ENCODE measurements around the gene ARHGEF12.
A peak's percentile ranks its signal among the peaks of the same experiment; 100 is the strongest.

ARHGEF12 gene

DNA sequence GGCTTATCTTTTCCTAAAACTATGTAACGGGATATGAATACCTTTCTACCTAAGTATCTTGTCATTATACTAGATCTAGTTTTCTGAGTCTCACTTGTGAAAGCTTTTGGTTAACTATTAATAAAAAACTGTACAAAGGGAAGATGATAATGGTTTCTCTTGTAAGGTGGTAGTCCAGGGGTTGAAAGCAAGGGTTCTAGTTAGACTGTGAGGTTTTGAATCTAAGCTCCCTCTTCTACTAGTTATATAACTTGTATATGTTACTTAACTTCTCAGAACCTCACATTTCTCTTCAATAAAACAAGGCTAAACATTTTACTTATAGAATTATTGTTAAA, 54.3 kb downstream of the ARHGEF12 start:
- no peak for FAIRE-seq

DNA sequence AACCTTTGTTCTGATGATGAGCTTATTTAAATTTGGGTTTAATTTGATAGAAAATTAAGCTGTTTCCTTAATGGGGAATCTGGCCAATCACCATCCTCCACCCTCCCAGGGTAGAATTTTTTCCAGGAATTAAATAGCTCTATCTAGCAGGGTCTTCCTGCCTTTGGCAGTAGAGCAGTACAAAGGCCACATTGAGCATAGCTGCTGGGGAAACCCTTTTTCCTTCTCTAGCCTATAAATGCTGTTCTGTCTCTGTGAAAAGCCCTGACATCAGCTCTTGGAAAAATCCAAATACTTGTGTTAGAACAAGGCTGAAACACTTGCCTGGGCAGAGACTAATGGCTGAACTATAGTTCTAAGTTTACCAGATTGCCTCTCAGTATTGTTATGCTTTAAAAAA, 55.1 kb downstream of the ARHGEF12 start:
- FAIRE-seq, result peak; percentile 81

DNA sequence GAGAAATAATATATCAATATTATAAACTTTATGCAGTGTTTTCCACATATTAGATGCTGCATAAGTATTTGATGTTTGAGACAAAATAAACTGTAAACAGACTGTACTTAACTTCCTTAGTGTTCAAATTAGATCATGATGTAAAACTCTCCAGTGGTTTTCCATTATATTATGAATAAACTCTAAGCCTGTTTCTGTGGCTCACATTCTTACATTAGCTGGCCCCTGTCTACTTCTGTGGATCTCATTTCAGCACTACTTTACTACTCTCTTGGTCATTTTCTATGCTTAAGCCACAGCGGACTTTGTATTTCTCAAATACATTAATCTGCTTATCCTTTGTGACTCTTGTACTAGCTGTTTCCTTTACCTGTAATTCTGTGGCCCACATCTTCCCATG, 55.6 kb downstream of the ARHGEF12 start:
- no peak for FAIRE-seq

DNA sequence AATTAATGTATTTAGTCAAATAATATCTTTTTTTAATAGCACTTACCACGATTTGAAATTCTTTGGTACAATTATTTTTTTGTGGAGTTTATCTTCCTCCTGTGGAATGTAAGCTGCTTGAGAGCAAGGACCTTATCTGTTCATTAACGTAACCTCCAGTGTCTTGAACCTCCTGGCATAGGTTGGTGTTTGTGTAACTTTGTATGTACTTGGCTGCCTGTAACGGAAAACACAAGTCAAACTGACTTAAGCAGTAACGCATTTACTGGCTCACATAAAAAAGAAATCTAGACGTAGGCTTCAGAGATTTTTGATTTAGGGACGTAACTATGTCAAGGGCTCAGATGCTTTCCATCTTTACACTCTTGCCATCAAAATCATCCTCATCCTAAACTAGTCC, 56.1 kb downstream of the ARHGEF12 start:
- FAIRE-seq, result peak; percentile 38

DNA sequence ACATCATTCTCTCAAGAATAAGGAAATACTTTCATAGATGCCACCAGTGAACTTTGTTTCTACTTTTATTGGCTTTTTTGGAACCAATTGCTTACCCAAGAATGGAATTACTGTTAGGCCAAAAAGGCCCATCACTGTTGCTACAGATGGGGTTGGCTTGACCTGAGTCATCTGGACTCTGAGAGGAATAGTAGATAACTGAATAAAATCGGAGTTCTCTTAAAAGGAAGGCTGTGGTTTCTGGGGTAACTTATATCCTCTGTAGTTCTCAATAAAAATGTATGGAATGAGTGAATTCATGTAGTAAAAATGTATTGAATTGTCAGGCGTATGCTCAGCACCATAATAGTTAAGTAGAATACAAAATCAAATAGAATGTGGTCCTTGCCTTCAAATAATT, 56.6 kb downstream of the ARHGEF12 start:
- FAIRE-seq, result no peak

DNA sequence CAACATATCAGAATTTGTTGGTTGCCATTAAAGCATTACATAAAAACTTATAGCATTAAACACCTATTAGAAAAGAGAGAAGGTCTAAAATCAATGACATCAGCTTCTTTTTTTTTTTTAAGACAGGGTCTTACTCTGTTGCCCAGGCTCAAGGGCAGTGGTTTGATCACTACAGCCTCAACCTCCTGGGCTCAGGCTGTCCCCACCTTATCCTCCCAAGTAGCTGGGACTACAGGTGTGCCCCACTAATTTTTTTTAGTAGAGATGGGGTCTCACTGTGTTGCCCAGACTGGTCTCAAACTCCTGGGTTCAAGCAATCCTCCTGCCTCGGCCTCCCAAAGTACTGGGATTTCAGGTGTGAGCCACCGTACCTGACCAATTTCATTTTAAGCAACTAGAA, 57.9 kb downstream of the ARHGEF12 start:
- no peak for FAIRE-seq

DNA sequence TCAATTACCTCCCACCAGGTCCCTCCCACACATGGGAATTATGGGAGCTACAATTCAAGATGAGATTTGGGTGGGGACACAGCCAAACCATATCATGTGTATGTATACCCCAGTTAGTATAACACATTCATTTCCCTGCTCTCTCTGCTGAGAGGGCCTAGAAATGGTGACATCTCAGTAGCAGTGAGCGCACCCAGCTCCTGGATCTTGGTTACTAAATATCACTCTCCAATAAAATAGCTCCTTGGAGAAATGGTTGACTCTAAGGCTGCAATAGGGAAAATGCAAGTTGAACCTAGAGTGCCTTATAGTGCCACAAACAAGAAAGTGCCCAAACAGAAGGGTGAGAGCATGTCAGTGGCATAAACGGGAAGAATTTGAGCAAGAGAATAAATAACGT, 59.6 kb downstream of the ARHGEF12 start:
- no peak for FAIRE-seq

DNA sequence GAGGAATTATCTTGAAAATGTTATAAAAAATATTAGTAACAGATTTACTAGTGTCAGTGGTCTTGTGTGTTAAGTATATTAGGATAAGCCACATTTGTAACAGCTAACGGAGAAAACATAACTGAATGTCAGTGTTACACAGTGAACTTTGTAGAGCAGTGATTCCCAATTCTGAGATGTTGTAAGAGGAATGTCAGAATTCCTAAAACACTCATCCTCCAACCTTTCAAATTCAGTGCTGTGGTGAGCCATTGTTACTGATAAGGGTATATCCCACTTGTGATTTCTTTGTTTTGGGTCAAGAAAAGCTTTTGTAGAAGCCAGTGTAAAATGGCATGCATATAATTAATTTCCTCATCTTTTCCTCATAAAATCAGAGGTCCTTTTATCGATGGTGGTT, 61.9 kb downstream of the ARHGEF12 start:
- no peak for FAIRE-seq

DNA sequence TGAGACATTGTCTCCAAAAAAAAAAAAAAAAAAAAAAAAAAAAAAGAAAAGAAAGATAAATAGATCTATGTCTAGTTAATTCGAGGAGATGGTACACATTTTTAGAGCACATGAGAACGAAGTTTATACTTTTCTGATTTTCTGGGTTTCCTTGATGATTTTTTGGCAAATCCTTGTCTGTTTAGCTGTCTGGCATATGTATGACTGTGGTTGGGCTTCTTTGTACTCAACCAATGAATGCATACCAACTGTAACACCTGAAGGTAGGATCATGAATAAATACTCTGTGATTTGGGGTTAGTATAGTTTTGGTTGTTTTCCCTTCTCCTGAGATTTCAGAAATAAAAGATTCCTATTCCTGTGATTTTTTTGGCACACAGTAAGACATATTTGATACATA, 63.1 kb downstream of the ARHGEF12 start:
- FAIRE-seq, result no peak

DNA sequence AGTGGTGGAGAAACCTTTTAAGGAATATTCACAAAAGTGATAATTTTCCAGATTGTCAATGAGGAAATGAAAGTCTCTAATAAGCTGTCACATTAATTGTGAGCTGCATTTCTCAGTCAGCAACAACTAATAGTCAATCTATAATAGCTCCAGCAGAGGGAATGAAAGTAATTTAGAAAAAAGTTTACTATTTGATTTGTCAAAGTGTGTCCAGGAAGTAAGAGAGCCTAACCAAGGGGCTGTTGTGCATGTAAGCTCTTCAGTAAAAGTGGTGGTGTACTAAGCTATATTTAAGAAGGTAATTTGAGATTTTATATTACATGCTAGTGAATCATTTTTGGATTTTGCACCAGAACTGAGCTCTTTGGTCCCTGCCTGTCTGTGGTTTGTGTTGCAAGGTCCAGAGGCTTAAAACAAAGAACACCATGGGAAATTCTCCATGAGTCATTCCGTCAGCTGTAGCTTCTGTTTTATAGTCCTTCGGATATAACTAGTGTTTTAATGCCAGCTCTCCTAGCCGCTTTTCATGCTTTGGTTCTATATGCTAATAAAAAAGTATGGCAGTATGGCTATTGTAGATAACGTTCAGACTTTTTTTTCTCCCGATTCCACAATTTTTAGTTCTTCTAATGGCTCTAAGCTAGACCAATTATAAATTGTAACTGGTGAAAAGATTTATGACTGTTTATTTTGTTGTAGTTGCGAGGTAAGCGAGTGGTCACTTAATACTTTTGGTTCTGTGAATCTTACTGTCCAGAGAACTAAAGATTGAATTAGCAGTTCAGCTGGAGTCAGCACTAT, 64.6 kb downstream of the ARHGEF12 start:
- FAIRE-seq, result peak; percentile 74

DNA sequence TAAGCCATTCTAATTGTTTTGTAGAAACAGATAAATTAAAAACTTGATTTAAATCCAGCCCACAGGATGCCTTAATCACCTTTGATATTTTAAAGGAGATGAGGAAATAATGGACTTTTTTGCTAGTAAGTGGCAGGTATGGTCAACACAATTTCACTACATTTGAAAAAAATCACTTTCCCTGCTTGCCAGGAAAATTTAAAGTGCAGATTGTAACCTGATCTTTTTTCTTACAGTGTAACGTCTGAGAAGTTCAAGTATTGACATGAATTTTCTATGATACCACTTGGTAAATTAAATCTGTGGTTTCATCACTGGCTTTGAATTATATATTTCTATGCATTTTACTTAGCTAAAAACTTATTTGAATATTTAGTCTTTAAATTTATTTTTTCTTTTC, 65.3 kb downstream of the ARHGEF12 start:
- peak; percentile 30 for FAIRE-seq

DNA sequence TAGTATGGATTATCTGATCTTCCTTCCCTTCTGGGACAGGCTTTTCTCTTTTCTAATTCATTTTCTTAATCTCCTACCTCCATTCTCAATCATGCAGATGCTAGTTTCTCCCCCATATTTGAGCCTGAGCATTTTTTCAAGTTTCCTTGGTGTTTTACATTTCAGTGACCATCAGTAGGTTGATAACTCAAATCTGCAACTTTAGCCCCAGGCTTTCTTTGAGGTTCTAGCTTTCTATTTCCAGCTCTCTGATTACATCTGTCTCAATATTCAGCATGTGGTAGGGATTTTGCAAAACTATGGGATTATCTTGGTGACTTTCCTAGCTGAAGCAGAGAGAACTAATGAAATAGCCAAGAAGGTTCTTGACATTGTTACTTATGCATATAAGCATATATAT, 67.8 kb downstream of the ARHGEF12 start:
- no peak for FAIRE-seq

DNA sequence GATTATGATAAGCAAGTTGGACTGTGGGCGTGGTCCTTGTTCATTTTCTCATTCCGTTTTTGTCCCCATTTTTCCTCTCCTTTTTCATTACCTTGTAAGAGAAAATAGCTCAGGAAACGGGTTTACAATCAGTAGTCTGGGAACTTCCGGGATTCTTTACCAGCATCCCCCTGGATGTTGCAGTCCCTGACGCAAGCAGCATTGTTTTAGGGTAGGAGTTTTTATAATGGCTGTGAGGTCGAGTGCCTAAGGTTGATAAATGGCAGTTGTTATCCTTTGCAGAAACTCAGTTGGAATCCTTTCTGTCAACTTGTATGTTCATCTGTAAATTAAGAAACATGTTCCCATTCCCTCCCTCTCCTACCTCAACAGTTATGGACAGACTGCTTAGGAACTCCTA, 68.3 kb downstream of the ARHGEF12 start:
- FAIRE-seq, result no peak

DNA sequence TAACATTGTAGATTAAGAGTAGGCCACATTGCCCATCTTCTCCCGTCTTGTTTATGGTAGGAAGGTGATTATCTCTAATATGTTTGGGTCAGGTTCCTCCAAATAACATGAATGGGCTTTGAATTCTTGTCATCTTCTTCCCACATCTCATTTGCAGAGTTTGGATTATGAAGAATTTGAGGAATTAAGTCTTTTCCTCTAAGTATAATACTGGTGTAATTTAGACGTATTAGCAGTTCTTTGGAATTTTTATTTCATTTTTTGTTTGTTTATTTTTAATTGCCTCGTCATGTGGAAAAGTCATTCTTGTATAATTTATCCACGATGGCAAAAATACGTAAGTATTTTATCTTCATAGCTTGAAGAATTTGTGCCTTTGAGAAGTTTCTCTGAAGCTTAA, 73.4 kb downstream of the ARHGEF12 start:
- FAIRE-seq, result no peak

DNA sequence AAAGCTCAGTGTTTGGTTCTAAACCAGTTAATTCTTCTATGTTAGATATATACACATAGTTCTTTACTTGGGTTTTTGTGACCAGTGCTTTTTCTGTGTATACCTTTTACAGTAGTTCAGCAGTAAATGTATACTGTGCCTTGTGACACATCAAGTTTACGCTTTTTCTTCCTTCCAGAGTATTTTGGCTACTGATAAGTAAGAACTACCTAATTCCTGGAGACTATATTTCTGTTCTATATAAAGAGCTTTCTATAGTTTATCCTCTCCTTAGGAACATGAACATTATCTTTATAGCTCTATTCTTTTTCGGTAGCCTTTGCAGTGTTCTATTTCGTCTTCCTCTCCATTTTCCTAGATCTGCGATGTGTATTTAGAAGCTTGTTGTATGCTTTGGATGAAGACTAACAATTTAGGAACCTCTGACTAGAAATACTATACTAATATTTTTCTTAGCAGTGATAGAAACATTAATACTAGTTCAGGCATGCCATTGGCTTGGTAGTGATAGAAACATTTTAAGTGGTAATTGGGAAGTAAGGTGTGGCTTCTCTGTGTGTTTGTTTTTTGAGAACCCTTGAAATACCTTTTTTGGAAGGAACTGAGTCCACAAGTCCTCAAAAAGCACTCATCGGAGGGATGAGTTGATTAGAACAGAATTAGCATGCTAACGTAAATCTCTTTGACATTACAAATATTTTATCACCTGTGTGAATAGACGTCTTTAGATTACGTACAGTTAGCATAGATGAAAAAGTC, 74.6 kb downstream of the ARHGEF12 start:
- FAIRE-seq, result peak; percentile 33

DNA sequence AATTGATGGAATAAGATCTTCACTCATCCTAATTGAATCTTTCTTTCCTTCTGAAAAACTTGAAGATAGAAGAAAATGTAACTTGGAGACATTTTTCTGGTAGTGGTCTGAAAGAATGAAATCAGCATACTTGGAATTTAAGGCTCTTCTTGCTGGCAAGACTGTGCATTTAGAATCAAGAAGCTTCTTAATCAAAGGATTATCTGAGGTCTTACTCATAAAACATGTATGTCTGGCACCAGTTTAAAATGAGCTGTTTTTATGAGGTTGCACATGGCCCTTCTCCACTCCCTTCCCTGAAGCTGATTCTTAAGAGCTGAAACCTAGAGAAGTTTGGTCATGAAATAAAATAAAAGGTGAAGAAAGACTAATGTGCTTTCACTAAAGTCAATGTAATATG, 77.3 kb downstream of the ARHGEF12 start:
- no peak for FAIRE-seq

DNA sequence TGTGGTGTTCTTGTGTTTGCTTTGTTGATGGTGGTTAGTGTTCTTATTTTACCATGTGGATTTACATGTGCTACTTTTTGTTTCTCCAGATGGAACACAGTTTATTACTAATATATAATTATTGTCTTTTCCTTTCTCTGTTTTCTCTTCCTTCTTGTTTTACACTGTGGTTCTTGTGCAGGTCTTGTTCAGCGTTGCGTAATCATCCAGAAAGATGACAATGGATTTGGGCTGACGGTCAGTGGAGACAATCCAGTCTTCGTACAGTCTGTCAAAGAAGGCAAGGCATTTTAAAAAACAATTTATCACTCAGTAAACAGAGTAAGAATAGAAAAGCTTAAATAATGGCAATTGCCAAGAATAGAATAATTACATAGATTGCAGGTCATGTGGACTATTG, 84.4 kb downstream of the ARHGEF12 start:
- FAIRE-seq, result peak; percentile 9

DNA sequence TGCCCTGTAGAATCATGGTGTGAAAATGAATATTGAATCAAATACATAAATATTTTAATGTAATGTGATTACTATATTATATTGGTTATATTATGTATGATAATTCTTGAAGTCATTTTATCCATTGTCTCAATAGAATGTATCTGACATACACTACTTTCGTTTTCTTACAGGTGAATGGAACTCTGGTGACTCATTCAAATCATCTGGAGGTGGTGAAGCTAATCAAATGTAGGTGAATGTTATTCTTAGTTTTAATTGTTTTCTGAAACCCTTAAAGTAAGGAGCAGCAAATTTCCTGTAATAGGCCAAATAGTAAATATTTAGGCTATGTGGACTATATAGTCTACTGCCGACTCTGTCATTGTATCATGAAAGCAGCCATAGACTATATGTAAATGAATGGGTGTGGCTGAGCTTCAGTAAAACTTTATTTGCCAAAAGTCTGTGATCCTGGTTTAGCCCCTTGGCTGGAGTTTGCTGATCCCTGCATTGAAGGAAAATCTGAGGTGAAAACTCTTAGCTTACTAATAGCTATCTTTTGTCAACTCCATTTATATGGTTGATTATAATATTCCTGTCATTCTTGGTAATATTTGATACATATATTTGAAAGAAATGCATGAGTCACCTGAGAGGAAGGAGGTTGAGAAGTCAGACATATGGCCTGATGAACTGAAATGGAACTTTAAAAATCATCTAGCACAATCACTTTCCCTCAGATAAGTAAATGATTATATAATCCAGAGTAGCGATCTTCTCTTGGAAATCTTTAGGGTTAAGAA, 88.2 kb downstream of the ARHGEF12 start:
- FAIRE-seq, result peak; percentile 61

DNA sequence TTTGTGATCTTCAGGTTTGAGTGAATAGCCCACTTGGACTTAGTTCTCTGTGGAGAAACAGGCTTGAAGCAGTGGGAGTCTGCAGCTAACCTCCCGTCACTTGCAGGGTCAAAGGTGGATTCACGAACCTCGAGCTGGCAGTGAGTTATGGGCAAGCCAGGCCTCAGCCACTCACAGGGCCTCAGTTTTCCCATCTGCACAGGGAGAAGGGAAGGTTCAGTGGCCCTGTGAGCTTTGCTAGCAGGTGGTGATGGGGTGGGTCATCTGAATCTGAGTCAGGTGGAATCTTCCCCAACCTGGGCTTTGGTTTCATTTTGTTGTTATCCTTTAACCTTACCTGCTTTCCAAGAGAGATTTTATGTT, 88.7 kb downstream of the ARHGEF12 start:
- FAIRE-seq, result no peak

DNA sequence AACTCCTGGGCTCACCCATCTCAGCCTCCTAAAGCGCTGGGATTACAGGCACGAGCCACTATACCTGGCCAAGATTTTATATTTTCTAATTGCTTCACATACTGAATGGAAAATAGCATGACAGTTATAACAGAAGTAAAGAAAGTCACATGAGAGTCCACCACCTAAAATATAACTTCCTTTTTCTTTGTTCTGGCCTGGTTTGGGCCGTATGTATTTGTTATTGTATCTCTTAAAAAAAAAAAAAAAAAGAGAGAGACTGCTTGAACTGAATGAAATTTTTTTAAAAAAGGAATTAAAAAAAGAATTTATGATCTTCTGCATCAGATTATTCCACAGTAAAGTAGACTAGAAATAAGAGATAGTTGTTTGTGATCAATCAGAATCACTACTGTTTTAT, 89.3 kb downstream of the ARHGEF12 start:
- FAIRE-seq, result no peak

DNA sequence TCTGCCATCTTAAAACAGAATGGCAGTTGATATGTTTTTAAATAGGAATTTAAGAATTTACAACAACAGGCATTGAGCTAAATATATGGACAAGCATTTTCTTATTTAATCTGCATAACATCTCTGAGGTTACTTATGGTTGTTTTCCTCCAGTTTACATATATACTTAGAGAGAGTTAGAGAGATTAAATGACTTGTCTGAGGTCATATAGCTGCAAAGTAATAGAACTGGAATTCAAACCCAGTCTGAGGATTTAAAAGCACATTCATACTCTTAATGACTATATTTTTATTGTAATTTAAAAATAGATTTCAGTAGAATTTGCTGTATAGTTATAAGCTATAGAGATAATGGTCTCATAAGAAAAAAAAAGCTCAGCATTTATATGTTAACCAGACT, 93.9 kb downstream of the ARHGEF12 start:
- no peak for FAIRE-seq

DNA sequence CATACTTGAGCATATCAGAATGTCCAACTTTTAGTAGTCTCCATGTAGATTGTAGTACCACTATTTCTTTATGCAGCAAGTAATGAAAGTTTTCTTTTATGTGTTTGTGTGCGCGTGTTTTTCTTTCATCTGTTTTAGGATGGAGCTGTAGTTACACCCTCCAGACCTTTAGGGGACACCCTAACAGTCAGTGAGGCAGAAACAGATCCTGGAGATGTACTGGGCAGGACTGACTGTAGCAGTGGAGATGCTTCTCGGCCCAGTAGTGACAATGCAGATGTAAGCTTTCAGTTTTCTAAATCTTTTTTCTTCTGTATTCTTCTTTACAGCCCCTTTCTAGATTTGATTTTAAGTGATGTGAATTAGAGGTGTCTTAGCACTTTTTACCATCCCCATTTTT, 95.4 kb downstream of the ARHGEF12 start:
- FAIRE-seq, result no peak

DNA sequence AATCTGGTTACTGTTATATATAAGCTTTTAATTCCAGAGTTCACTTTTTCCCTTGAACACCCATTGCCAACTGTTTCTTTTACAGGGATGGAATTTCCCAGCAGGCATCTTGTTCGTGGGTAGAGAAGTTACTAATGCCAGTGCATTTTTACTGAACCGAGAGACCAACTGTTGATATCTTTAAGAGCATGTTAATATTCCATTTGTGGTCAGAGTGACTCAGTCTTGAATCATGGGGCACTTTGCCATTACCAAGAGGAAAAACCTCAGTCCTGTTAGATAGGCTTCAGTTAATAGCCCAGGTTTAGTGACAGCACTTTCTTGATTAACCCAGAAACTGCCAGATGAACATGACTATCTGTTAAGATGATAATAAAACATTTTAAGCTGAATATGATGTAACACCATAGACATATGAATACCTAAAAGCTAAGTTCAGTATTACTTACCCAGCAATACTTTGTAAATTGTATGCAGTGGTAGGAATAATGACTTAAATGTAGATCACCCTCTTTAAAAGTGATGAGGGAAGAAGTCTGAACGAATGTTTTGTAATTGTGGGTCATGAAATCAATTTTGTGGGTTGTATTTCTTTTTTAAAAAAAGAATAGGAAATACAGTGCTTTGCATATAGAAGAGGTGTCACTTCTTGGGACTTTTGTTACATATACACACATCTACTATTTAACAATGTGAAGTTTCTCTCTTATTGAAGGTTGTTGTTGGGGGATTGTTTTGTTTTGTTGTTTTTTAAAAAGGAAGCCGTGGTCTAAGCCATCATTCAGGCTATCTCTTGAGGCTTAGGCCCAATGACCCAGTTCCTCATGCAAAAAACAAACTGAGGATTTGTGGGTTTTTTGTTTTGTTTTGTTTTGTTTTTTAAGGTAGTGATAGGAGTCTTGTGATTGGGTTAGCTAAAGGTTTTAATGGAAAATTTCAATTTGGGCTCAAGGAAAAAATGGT, 96.1 kb downstream of the ARHGEF12 start:
- FAIRE-seq, result peak; percentile 98
